ENCODE measurements around the gene DSTN. TPM values are rescaled to one million over a fixed set of nuclear protein-coding genes. Genes with fewer than 3 reads are reported as not detected.

DSTN gene
- total and polyA plus RNA-seq, 2 of the 4 experiments (the other 2 are of a cell fraction): 221 to 269 TPM

DNA sequence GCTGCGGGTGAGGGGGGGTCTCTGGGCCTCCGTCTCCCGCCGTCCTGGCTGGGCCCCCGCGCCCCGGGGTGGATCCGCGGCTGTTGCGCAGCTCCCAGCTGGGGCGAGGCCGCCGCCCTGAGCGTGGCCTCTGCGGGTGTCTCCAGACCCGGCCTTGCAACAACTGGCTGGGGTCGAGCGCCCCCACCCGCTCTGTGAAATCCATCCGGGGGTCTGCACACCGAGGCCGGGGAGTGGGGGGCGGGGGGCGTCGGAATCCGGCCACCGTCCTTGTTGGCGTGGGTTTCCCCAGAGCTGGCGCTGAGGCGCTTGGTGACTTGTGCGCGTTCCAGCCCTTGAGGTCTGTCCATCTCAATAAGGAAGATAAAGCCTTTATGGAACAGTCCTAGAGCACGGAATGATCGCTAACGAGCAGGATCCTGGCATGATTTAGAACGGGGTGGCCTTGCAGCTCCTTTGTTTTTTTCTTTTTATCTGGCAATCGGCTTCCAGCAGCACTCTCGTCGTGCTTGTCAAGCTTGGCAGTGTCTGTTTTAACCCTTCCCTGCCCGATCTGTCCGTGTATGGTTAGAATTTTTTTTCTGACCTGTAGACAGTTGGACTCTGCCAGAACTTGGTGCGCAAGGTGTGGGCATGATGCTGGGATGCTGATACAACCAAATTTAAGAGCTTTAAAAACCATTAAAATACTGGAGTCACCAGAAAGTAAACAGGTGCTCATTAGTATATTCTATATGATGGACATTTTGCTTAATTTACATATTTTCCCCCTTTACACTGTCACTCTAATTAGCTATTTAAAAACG lies 675 bp downstream of the DSTN start:
- Histone ChIP-seq H2AK9ac (replicated peaks; ENCODE audit: low read depth, low read length, poor library complexity) (peak overlapping the region; percentile 94), H3K27me3 (ENCODE audit: control insufficient read depth, insufficient read depth, low read length) (no peaks in the 10 kb centered on the region), H2BK20ac (ENCODE audit: low read depth, low read length) (no peak overlapping the region; the same call in 1 of the 2 replicates), H3K9ac (ENCODE audit: low read depth, low read length) (peak overlapping the region; percentile 76), H3K4me1 (ENCODE audit: control insufficient read depth, insufficient read depth, low read length) (peaks cover 9% of the 10 kb centered on the region), H3K79me1 (ENCODE audit: low read depth in 1 of 2, low read length in 2 of 2) (peaks cover 8 to 29% of the 10 kb centered on the region in 2 experiments), H4K91ac (ENCODE audit: insufficient read depth, low read depth, low read length) (peak overlapping the region; percentile 49), H2AK5ac (ENCODE audit: low read depth, low read length) (peak overlapping the region; percentile 61; the same call in 1 of the 2 replicates), H3K9me1 (ENCODE audit: insufficient read depth, low read length) (peaks cover 2% of the 10 kb centered on the region), H2BK5ac (ENCODE audit: low read depth, low read length, poor library complexity, severe bottlenecking) (peak overlapping the region; percentile 86), H2AFZ (replicated peaks; ENCODE audit: low read length, poor library complexity) (peak overlapping the region; percentile 82), H3K27ac (ENCODE audit: insufficient read depth, low read length) (peak overlapping the region; percentile 89), H3K56ac (ENCODE audit: extremely low read depth, insufficient read depth, low read length) (peak overlapping the region; percentile 86), H4K8ac (ENCODE audit: low read depth in 2 of 2, low read length in 2 of 2) (peak overlapping the region; percentile 5 to 44; a peak in 1 of 4 replicates), H3K4ac (ENCODE audit: low read depth, low read length) (peak overlapping the region; percentile 93), H2BK120ac (ENCODE audit: low read depth, low read length) (peak overlapping the region; percentile 70), H3K36me3 (ENCODE audit: control insufficient read depth, insufficient read depth, low read length) (peaks cover 3% of the 10 kb centered on the region; the same call in 1 of the 2 replicates), H3K23ac (ENCODE audit: low read depth, low read length) (peak overlapping the region; percentile 99), H3K18ac (ENCODE audit: low read depth, low read length) (peak overlapping the region; percentile 38), H4K5ac (ENCODE audit: low read depth, low read length) (peak overlapping the region; percentile 5; the same call in 1 of the 2 replicates), H3K4me2 (ENCODE audit: low read depth, low read length) (peak overlapping the region; percentile 73), H3K14ac (replicated peaks; ENCODE audit: low read depth, low read length) (peak overlapping the region; percentile 96), H3K4me3 (ENCODE audit: insufficient read depth, low read depth, low read length) (peak overlapping the region; percentile 85), H2BK15ac (ENCODE audit: low read depth, low read length) (no peak overlapping the region), H4K20me1 (ENCODE audit: insufficient read depth, low read length) (peaks cover 52% of the 10 kb centered on the region), H3K9me3 (ENCODE audit: control insufficient read depth, insufficient read depth, low read length) (no peaks in the 10 kb centered on the region)
- in situ Hi-C loops (cut with MboI; ENCODE audit: low sequenced_read_pairs) (loop anchor here (5.0 kb wide), 1 partner anchor 33 kb away; no protein-coding TSS in a partner anchor), dilution Hi-C loops (cut with HindIII; ENCODE audit: low sequenced_read_pairs, unreplicated experiment) (no loop called here), intact Hi-C loops (cut with micrococcal nuclease) (loop anchor here (1.0 to 5.0 kb wide), 2 partner anchors 33 to 37 kb away; no protein-coding TSS in a partner anchor)
- ATAC-seq (ENCODE audit: low read depth): peak; percentile 24
- BruUV-seq (replicated peaks): no TSS peak
- WGBS, 2 experiments (ENCODE audit: extremely low coverage in 2 of 2, insufficient read length in 1 of 2): 0% methylated on average over 16 of the region's 43 CpGs; no CpG with 5 or more reads in 1 of the 2 experiments
- ChIA-PET POLR2A (ENCODE audit: unreplicated experiment) (interaction anchor here (0.6 to 1.8 kb wide), 8 partner anchors 12 to 370 kb away, joined by 3 to 5 read pairs (median 4); no protein-coding TSS in a partner anchor), CTCF (interaction anchor here (0.8 to 2.2 kb wide), 7 partner anchors 10 to 36 kb away, joined by 3 to 11 read pairs (median 5); no protein-coding TSS in a partner anchor)
- peak; percentile 33 for DNase-seq
- TF ChIP-seq ELK1 (IDR thresholded peaks at IDR 0.05; ENCODE audit: borderline replicate concordance, low read depth, low read length) (no peak), NFE2L2 (IDR thresholded peaks at IDR 0.05; ENCODE audit: low read depth, low read length) (no peak), BHLHE40 (IDR thresholded peaks at IDR 0.05; ENCODE audit: low read depth, low read length) (no peak), MAZ (IDR thresholded peaks at IDR 0.05; ENCODE audit: borderline replicate concordance, low read depth, low read length) (no peak)
- TF ChIP-seq, protein P1, sequence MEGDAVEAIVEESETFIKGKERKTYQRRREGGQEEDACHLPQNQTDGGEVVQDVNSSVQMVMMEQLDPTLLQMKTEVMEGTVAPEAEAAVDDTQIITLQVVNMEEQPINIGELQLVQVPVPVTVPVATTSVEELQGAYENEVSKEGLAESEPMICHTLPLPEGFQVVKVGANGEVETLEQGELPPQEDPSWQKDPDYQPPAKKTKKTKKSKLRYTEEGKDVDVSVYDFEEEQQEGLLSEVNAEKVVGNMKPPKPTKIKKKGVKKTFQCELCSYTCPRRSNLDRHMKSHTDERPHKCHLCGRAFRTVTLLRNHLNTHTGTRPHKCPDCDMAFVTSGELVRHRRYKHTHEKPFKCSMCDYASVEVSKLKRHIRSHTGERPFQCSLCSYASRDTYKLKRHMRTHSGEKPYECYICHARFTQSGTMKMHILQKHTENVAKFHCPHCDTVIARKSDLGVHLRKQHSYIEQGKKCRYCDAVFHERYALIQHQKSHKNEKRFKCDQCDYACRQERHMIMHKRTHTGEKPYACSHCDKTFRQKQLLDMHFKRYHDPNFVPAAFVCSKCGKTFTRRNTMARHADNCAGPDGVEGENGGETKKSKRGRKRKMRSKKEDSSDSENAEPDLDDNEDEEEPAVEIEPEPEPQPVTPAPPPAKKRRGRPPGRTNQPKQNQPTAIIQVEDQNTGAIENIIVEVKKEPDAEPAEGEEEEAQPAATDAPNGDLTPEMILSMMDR (conservative IDR thresholded peaks at IDR 0.05; ENCODE audit: low read depth, low read length): 0 out of 2 replicates have a peak, but pooled peaks have one; percentile 19
